ENCODE measurements around the gene MUC22.

DNA sequence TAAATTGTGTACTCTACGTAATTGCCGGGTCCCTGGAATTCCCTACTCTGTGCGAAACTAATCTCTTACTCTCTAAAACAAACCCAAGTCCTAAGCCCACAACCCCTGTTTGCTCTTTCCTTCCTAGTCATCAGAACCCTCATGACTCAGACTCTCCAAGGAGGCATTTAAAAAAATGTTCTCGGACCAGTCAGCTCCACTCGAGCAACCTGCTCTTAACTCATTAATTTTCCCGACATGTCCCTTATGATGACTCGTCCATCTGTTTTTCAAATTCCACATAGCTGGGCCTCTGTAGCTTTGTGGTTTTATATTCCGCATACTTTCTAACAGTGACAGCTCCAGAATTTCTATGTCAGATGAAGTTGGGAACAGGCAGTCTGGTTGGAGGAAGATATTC lies 2.6 kb upstream of the MUC22 start:
- TF ChIP-seq ETV6 (CRISPR knock-in tag; IDR thresholded peaks at IDR 0.05) (no peak), NR2C2 (CRISPR knock-in tag; IDR thresholded peaks at IDR 0.05) (no peak), KAT7 (CRISPR knock-in tag; IDR thresholded peaks at IDR 0.05; ENCODE audit: borderline replicate concordance) (no peak), ZNF138 (CRISPR knock-in tag; conservative IDR thresholded peaks at IDR 0.05) (no peak), IRF2 (CRISPR knock-in tag; IDR thresholded peaks at IDR 0.05; ENCODE audit: borderline replicate concordance, low read depth) (no peak)
- TF ChIP-seq, protein P1, sequence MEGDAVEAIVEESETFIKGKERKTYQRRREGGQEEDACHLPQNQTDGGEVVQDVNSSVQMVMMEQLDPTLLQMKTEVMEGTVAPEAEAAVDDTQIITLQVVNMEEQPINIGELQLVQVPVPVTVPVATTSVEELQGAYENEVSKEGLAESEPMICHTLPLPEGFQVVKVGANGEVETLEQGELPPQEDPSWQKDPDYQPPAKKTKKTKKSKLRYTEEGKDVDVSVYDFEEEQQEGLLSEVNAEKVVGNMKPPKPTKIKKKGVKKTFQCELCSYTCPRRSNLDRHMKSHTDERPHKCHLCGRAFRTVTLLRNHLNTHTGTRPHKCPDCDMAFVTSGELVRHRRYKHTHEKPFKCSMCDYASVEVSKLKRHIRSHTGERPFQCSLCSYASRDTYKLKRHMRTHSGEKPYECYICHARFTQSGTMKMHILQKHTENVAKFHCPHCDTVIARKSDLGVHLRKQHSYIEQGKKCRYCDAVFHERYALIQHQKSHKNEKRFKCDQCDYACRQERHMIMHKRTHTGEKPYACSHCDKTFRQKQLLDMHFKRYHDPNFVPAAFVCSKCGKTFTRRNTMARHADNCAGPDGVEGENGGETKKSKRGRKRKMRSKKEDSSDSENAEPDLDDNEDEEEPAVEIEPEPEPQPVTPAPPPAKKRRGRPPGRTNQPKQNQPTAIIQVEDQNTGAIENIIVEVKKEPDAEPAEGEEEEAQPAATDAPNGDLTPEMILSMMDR (IDR thresholded peaks at IDR 0.05): no peak
